Tibial nerve (tissue), 4 donors: ENCODE results near the gene MID1IP1.

ENCODE experiments used
- CTCF ChIP-seq, 5 experiments: fragments of 200-600 bp in 3 of 5; fragments of 450-650 bp in 2 of 5; sonication (generic) in 3 of 5; IDR thresholded peaks; one replicate each; pipeline ENCODE4 v1.5.1; 2016 to 2019; ENCODE audit warnings: antibody characterized with exemption in 5 of 5, mild to moderate bottlenecking in 3 of 5, moderate library complexity in 2 of 5
- EP300 ChIP-seq, 2 donors: sonication (generic); formaldehyde crosslinking; IDR thresholded peaks; one replicate each; pipeline ENCODE4 v1.6.1; 2017; ENCODE audit warnings: antibody characterized with exemption in 2 of 2, mild to moderate bottlenecking in 1 of 2
- POLR2A ChIP-seq, 2 donors: fragments of 450-650 bp; IDR thresholded peaks; one replicate each; pipeline ENCODE4 v1.6.1; 2017; ENCODE audit warnings: antibody characterized with exemption in 2 of 2, mild to moderate bottlenecking in 2 of 2, moderate library complexity in 2 of 2

- no peak for TF ChIP-seq CTCF (IDR thresholded peaks at IDR 0.05)
- TF ChIP-seq POLR2A (IDR thresholded peaks at IDR 0.05) = no peak
- no peak for TF ChIP-seq EP300 (IDR thresholded peaks at IDR 0.05)
These were observed 36.1 kb downstream of the MID1IP1 start for GRCh38 chrX:38837389-38837788.
